Stimulated activated CD4-positive, alpha-beta T cell treated with anti-CD3 and anti-CD28 coated beads, Interleukin-15, amount 100 ng/mL, for 1 hour (primary cell): ENCODE results near the gene NKX2-3.

ENCODE experiments used
- DNase-seq, 2 donors: peaks; one replicate each; pipeline ENCODE4 v3.0.0-alpha.2; 2020; ENCODE audit warnings: low read depth in 1 of 2, low spot score in 1 of 2

NKX2-3 gene

GRCh38 chr10:99573790-99574189 is 41.0 kb downstream of the NKX2-3 start:
- no peak for DNase-seq

DNA sequence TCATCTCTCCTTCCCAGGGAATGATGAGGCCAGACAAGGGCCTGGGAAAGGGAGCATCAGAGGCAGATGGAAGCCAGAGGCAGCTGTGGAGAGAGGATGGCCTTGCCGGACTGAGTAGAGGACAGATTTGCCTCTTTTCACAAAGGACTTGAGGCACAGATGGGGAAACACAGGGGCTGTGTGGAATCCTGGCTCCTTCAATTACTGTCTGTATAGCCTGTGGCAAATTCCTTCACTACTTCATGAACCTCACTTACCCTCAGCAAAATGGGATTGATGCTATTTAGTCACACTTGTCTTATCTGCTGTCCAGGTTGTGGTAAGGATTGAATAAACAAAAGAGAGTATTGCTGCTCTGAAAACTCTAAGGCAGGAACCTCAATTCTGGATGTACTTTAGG is 47.2 kb downstream of the NKX2-3 start:
- no peak for DNase-seq

DNA sequence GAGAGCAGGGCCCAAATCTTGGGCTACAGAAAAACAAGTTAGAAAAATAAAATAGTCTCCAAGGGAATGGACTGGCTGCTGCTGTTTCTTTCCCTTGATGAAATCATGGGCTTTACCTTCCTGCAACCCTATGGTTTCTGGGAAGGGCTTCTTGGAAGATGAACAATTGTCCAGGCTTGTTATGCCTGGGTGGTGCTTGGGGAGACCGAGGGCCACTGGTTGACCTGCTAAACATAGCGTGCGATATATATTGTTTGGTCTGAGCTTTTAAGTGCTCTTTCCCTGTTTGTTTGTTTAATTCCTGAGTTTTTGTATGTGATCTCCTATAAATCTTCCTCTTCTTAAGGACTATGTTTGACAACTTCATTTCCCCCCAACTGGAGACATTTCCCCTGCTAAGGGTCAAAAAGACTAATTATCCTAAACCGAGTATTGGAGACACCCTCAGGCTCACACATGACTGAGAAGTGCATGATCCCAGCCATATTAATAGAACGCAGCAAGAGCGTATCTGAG is 49.6 kb downstream of the NKX2-3 start:
- DNase-seq = no peak

- DNase-seq = no peak
Observed at GRCh38 chr10:99583687-99584086, 50.9 kb downstream of the NKX2-3 start.
